SH-SY5Y (cell line): ENCODE results near the gene NTSR1.

Source experiments
- GATA2 ChIP-seq: IDR thresholded peaks from 2 replicates; pipeline ENCODE4 v1.6.1; 2011; ENCODE audit warnings: mild to moderate bottlenecking, low read depth, low read length
- GATA3 ChIP-seq: IDR thresholded peaks from 2 replicates; pipeline ENCODE4 v1.6.1; 2011; ENCODE audit warnings: low read depth, mild to moderate bottlenecking, low read length, moderate library complexity

NTSR1 gene

DNA sequence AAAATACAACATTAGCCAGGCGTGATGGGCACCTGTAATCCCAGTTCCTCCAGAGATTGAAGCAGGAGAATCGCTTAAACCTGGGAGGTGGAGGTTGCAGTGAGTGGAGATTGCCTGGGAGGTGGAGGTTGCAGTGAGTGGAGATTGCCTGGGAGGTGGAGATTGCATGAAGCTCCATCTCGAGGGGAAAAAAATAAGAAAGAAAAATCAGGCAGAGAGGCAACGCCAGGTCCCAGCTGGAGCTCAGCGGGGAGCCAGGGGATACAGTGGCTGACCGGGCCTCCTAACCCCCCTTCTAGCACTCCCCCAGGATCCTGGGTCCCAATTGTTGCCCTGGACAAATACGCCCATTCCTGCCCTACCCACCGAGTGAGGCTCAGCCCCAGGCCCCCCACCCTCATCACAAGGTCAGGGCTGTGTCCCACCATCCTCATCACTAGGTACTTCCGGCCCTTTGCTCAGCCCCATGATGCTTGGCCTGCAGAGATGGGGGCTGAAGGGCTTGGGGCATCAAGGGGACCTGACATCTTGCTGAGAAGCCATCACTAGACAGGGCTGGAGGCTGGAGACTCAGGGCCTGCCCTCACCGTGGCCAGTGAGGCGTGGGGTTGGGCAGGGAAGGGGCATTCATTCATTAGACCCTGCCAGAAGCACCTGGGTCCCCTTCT is 97.9 kb downstream of the NTSR1 start:
- no peak for TF ChIP-seq GATA2
- no peak for TF ChIP-seq GATA3

DNA sequence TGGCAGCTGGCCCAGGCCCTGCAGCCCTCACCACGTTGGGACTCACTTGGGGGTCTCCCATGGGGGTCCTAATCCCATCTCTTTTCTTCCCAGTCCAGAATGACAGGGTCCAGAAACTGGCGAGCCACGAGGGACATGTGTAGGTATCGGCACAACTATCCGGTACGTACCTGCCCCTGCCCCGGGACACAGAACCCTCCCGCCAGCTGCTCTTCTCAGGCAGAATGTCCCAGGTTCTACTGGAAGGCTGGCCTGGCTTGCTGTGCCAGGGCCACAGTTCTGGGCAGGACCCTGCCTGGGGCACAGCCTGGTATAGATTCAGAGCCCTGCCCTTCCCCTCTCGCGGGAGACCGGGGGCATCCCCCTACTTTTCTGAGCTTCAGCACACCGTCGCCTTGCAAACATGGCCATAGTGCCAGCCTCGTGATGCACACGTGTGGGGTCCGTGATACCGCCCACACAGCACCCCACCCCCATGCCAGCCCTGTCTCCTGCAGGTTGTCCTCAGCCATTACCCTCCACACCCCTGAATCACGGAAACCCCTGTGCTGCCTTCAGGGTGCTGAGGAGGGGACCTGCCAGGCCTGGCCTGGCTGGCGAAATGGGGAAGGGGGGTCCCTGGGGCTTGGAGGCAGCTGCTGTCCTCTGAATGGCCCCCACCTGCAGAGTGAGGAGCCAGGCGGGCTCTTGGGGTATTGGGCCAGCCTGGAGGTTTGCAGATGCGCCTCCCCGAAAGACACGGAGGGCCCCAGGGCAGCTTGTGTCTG is 99.0 kb downstream of the NTSR1 start:
- TF ChIP-seq GATA2, result no peak
- TF ChIP-seq GATA3, result no peak

DNA sequence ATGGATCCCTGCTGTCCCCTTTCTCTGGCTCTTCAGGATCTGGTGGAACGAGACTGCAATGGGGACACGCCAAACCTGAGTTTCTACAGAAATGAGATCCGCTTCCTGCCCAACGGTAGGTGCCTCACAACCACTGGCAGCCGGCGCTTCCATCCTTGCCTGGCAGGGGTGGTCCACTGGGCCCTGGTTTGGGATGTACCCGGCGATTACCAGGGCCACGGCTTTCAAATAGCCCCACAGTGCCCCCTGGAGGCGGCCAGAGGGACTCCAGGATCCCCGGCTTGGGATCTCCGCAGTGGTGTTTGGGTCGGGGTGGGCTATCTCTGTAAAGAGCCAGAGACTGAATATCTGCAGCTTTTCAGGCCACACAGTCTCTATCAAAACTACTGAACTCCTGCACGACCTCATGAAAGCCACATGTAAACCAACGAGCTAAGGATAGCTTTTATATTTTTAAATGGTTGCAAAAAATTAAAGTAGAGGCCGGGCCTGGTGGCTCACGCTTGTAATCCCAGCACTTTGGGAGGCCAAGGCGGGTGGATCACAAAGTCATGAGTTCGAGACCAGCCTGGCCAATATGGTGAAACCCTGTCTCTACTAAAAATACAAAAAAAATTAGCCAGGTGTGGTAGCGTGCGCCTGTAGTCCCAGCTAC is 99.7 kb downstream of the NTSR1 start:
- no peak for TF ChIP-seq GATA2
- TF ChIP-seq GATA3, result no peak

DNA sequence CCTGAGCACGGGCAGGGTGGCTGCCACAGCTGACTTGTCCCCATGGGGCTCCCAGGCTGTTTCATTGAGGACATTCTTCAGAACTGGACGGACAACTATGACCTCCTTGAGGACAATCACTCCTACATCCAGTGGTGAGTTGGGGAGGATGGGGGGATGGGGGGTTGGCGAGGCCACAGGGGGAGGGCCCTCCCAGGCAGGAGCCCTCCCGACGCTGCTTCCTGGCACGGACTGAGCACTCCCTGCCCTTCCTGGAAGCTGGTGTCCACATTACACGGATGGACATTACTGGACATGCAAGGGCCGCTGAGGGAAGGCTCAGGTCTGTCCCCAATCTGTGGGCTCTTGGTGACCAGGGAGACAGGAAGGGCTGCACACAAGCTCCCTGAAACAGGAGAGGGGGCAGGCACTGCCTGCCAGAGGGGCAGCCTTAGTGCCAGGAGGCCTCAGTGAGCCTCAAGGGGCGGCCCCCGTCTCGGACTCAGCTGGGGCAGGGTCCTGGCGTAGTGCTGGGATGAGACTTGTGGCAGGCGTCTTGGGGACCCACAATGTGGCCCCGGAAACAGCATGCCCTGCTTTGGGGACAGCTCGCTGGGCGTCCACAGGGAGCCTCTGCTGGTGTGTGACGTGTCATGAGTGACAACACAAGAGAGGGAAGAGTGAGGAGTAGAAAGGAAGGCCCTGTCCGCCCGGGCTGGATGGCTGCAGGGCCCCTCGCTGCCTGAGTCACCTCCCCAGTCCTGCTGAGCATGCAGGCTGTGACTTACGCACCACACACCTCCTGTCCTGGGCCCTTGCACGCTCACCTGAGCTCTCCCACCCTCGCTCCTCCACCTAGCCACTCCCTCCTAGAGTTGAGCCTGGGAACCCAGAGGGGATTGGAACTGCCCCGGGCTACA is 101.1 kb downstream of the NTSR1 start:
- TF ChIP-seq GATA2 (no peak), GATA3 (no peak)

DNA sequence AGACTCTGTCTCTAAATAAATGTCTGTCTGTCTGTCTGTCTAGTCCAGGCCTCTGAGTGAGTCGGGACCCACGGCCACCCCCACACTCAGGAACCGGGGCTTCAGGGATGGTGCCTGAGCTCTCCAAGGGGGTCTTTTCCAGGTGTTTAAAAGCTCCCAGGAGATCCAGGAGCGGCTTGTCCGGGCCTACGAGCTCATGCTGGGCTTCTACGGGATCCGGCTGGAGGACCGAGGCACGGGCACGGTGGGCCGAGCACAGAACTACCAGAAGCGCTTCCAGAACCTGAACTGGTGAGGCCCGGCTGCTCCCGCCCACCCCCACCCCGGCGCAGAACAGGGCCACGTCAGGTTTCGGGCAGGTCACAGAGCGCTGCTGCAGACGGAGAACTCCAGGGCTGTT is 102.7 kb downstream of the NTSR1 start:
- TF ChIP-seq GATA2, result no peak
- TF ChIP-seq GATA3, result no peak

DNA sequence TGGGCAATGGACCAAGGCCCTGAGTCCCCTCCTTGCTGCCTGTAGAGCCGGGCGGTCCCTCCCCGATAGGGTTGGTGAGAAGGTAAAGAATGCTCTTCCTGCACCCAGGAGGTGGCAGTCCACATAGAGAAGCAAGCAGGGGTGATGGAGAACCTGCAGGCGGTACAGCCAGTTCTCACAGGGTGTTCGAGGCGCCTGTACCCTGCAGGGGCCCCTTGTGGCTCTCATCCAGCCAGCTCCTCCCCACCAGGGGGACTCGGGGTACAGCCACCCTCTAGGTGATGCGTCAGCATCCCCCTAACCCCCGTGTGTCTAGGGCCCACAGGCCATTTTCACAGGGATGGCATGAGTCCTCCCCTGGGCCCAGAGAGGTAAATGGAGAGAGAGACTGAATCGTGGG is 103.1 kb downstream of the NTSR1 start:
- TF ChIP-seq GATA3 (no peak), GATA2 (no peak)
